Measurements from ENCODE around the gene TDRD10.

DNA sequence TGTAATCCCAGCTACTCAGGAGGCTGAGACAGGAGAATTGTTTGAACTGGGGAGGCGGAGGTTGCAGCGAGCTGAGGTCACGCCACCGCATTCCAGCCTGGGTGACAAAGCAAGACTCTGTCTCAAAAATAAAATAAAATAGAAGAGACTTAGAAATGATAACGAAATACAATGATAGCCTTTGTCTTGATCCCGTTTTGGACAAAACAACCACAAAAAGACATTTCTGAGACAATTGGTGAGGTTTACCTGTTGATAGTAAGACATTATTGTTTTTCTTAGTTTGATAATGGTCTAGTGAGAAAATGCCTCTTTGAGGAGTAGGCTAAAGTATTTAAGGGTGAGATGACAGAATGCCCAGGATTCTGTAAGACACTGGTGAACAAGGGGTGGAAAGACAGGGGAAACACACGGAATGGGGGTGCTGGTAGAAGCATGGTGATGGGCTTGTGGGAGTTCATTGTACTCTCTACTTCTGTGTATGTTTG is 12.1 kb downstream of the TDRD10 start:
- TF ChIP-seq, protein P1, sequence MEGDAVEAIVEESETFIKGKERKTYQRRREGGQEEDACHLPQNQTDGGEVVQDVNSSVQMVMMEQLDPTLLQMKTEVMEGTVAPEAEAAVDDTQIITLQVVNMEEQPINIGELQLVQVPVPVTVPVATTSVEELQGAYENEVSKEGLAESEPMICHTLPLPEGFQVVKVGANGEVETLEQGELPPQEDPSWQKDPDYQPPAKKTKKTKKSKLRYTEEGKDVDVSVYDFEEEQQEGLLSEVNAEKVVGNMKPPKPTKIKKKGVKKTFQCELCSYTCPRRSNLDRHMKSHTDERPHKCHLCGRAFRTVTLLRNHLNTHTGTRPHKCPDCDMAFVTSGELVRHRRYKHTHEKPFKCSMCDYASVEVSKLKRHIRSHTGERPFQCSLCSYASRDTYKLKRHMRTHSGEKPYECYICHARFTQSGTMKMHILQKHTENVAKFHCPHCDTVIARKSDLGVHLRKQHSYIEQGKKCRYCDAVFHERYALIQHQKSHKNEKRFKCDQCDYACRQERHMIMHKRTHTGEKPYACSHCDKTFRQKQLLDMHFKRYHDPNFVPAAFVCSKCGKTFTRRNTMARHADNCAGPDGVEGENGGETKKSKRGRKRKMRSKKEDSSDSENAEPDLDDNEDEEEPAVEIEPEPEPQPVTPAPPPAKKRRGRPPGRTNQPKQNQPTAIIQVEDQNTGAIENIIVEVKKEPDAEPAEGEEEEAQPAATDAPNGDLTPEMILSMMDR (IDR thresholded peaks at IDR 0.05; ENCODE audit: low read depth, low read length), result no peak
- no peak for TF ChIP-seq EZH2phosphoT487 (IDR thresholded peaks at IDR 0.05; ENCODE audit: low read depth)
